ENCODE results near the gene VSTM2L. TPM values are rescaled to one million over a fixed set of nuclear protein-coding genes. Genes with fewer than 3 reads are reported as not detected.

VSTM2L gene
- total and polyA plus RNA-seq, 9 of the 15 experiments (the other 6 are each of a cell fraction or from before 2014, with no cell fraction given): not detected

- no TSS peak for BruUV-seq (replicated peaks)
- POLR2A ChIA-PET: interaction anchor here (1.0 kb wide), 1 partner anchor 10 kb away, joined by 4 read pairs; no protein-coding TSS in a partner anchor
- H3K79me2 ChIP-seq (ENCODE audit: control insufficient read depth, insufficient read depth, low read length): no peaks in the 10 kb centered on the region
- peaks cover 0 to 4% of the 10 kb centered on the region in 2 experiments; a peak in 3 of 5 replicates for H3K4me1 ChIP-seq (replicated peaks in 1 of 2; ENCODE audit: control insufficient read depth in 2 of 2, insufficient read depth in 2 of 2, low read length in 2 of 2)
- no peaks in the 10 kb centered on the region; a peak in 1 of 5 replicates for H3K27me3 ChIP-seq (ENCODE audit: control insufficient read depth in 2 of 2, insufficient read depth in 2 of 2, low read length in 2 of 2)
- H3K9me1 ChIP-seq (ENCODE audit: control insufficient read depth, insufficient read depth, low read length): no peaks in the 10 kb centered on the region
- no peak overlapping the region for H3K9ac ChIP-seq (ENCODE audit: insufficient read depth in 1 of 2, low read depth in 2 of 2, low read length in 2 of 2)
- no peak overlapping the region for H2AFZ ChIP-seq (ENCODE audit: low read depth, low read length)
- ATAC-seq: no peak
- H3K4me3 ChIP-seq: no peak overlapping the region
- H4K20me1 ChIP-seq (replicated peaks; ENCODE audit: control insufficient read depth, insufficient read depth, low read length): no peaks in the 10 kb centered on the region
- WGBS (ENCODE audit: insufficient coverage, low coverage, missing lambda C conversion rate): 46% methylated on average over 3 of the region's 3 CpGs
- in situ Hi-C loops (cut with MboI) (no loop called here), intact Hi-C loops (cut with micrococcal nuclease) (no loop called here)
- CTCF ChIA-PET (ENCODE audit: low intra/inter-chr PET ratio): no interaction called here
- DNase-seq (ENCODE audit: extremely low read depth in 1 of 4, low spot score in 3 of 4): no peak
- H3K9me3 ChIP-seq (replicated peaks; ENCODE audit: control insufficient read depth, insufficient read depth, low read depth, low read length): no peaks in the 10 kb centered on the region
- TF ChIP-seq FOXJ3 (CRISPR knock-in tag; IDR thresholded peaks at IDR 0.05) (no peak), ZNF217 (CRISPR knock-in tag; IDR thresholded peaks at IDR 0.05) (no peak), EZH2 (IDR thresholded peaks at IDR 0.05; ENCODE audit: borderline replicate concordance, low read depth, low read length) (no peak), CTBP1 (IDR thresholded peaks at IDR 0.05; ENCODE audit: borderline replicate concordance) (no peak), ZFPM2 (CRISPR knock-in tag; IDR thresholded peaks at IDR 0.05) (no peak), ELF4 (CRISPR knock-in tag; IDR thresholded peaks at IDR 0.05) (no peak), MCM3 (IDR thresholded peaks at IDR 0.05) (no peak), ATF7 (IDR thresholded peaks at IDR 0.05) (no peak), ZBTB26 (CRISPR knock-in tag; IDR thresholded peaks at IDR 0.05) (no peak), ZNF75A (CRISPR knock-in tag; IDR thresholded peaks at IDR 0.05) (no peak), PTTG1 (tag; IDR thresholded peaks at IDR 0.05; ENCODE audit: low read depth) (no peak), YBX1 (IDR thresholded peaks at IDR 0.05) (no peak), STAT5A (IDR thresholded peaks at IDR 0.05; ENCODE audit: borderline replicate concordance, low read length) (no peak), ZNF561 (CRISPR knock-in tag; conservative IDR thresholded peaks at IDR 0.05) (no peak), ZNF76 (CRISPR knock-in tag; IDR thresholded peaks at IDR 0.05; ENCODE audit: borderline replicate concordance) (no peak), MAFG (tag; conservative IDR thresholded peaks at IDR 0.05) (no peak), BRCA1 (IDR thresholded peaks at IDR 0.05) (no peak), BRCA1 (CRISPR knock-in tag; IDR thresholded peaks at IDR 0.05) (no peak), SIX5 (IDR thresholded peaks at IDR 0.05; ENCODE audit: borderline replicate concordance in 1 of 2, insufficient read depth in 1 of 2, low read depth in 1 of 2, low read length in 2 of 2) (no peak)
- FAIRE-seq: no peak
- H3K36me3 ChIP-seq (ENCODE audit: control insufficient read depth, insufficient read depth, low read length): peaks cover 6% of the 10 kb centered on the region; the same call in 2 of the 3 replicates
- H3K27ac ChIP-seq (ENCODE audit: extremely low read depth, low read depth, low read length): no peak overlapping the region
- H3K4me2 ChIP-seq (ENCODE audit: insufficient read depth, low read length): no peak overlapping the region
Observed at GRCh38 chr20:37868851-37869333, 34.0 kb upstream of the VSTM2L start.

Measured in K562 (cell line).